ENCODE measurements around the gene SYNPO2. TPM values are rescaled to one million over a fixed set of nuclear protein-coding genes. Genes with fewer than 3 reads are reported as not detected.

The SYNPO2 gene
- total RNA-seq: 0.16 and 2.2 TPM in 2 replicates

GRCh38 chr4:118888666-118889311 is at the start of gene SYNPO2:
Gene SYNPO2, plus strand, starts transcription at chr4:118888854. Its CDS starts 183 bp downstream, at chr4:118889037.

Other genes starting within 250 kb of the SYNPO2 start
- 7.8 and 9.5 TPM in 2 replicates for gene METTL14, start 203.5 kb upstream of the SYNPO2 start, total RNA-seq
- gene SEC24D, start 52.7 kb upstream of the SYNPO2 start, total RNA-seq: 65.8 and 70.4 TPM in 2 replicates
- gene MYOZ2, start 247.0 kb downstream of the SYNPO2 start, total RNA-seq: not detected in 2 replicates

All from mesangial cell (primary cell).